ENCODE results near the gene PTOV1.

PTOV1 gene

DNA sequence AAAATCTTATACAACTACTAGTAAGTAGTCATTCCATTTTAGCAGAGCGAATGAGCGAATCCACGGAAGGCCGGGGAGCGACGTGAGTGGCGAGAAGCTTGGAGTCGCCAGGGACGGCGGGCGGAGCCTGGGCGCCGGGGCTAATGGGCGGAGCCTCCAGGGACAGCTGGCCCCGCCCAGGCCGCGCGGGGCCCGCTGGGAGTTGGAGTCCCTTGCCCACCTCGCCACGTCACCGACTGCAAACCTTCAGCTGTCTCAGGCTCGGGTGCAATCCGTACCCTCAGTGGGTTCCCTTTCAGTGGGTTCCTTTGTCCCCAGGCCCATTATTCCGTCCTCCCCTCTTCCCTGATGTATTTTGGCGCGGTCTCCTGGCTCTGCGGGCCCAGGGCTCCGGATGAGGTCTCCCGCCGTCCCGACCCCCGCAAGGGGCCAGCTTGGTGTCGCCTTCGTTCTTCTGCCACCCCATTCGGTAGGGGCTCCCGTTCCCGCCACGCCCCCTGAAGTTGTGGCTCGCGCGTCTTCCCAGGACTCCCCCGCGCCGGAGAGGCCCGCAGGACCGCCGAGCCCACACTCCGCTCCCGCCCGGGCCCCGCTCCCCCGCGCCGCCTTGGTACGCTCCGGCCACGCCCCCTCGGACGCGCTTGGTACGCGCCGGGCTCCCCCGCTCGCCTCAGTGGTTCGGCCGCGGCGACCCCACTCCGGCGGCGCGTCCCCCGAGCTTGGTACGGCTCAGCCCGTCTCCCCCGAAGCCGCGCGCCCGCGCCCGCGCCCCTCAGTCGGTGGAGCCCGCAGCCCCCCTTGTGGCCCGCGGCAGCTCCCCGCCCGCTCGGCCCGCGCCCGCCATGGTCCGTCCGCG lies at the start of gene PTOV1:
Gene PTOV1, plus strand, starts transcription at position 673 of the 856 bp plus-strand sequence.
- TF ChIP-seq GATA3 (IDR thresholded peaks at IDR 0.05; ENCODE audit: low read depth, low read length): no peak
- TF ChIP-seq GATA2 (IDR thresholded peaks at IDR 0.05; ENCODE audit: low read depth, low read length): no peak

- TF ChIP-seq GATA2 (IDR thresholded peaks at IDR 0.05; ENCODE audit: low read depth, low read length) (no peak), GATA3 (IDR thresholded peaks at IDR 0.05; ENCODE audit: low read depth, low read length) (no peak)
These were observed 49.5 kb upstream of the PTOV1 start for GRCh38 chr19:49801401-49801888.

- TF ChIP-seq GATA3 (IDR thresholded peaks at IDR 0.05; ENCODE audit: low read depth, low read length): no peak
These were observed 48.8 kb upstream of the PTOV1 start for GRCh38 chr19:49801966-49802661.

DNA sequence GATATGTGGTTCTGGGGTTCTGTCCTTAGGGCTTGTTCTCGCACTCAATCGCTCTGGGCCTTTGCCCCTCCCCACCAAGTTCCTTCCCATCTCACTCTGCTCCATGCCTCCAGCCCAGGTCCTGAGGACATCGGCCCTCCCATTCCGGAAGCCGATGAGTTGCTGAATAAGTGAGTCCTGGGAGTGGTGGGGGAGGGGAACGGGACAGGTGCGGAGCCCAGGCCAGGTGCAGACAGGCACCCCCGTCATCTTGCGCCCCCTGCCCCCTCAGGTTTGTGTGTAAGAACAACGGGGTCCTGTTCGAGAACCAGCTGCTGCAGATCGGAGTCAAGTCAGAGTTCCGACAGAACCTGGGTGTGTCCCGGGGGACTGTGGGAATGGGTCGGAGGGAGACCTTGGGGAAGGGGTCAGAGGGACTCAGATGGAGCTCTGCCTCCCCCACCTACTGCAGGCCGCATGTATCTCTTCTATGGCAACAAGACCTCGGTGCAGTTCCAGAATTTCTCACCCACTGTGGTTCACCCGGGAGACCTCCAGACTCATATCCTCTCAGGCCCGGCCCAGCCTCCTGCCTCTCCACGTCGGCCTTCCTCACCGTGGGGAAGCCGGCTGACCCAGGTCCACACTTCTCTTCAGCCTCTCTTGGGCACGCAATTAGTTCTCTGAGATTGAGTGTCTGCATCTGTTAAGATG lies 48.0 kb upstream of the PTOV1 start:
- TF ChIP-seq GATA2 (IDR thresholded peaks at IDR 0.05; ENCODE audit: low read depth, low read length) (no peak), GATA3 (IDR thresholded peaks at IDR 0.05; ENCODE audit: low read depth, low read length) (no peak)

GRCh38 chr19:49803529-49803856 lies 47.5 kb upstream of the PTOV1 start:
- TF ChIP-seq GATA2 (IDR thresholded peaks at IDR 0.05; ENCODE audit: low read depth, low read length) (no peak), GATA3 (IDR thresholded peaks at IDR 0.05; ENCODE audit: low read depth, low read length) (no peak)

DNA sequence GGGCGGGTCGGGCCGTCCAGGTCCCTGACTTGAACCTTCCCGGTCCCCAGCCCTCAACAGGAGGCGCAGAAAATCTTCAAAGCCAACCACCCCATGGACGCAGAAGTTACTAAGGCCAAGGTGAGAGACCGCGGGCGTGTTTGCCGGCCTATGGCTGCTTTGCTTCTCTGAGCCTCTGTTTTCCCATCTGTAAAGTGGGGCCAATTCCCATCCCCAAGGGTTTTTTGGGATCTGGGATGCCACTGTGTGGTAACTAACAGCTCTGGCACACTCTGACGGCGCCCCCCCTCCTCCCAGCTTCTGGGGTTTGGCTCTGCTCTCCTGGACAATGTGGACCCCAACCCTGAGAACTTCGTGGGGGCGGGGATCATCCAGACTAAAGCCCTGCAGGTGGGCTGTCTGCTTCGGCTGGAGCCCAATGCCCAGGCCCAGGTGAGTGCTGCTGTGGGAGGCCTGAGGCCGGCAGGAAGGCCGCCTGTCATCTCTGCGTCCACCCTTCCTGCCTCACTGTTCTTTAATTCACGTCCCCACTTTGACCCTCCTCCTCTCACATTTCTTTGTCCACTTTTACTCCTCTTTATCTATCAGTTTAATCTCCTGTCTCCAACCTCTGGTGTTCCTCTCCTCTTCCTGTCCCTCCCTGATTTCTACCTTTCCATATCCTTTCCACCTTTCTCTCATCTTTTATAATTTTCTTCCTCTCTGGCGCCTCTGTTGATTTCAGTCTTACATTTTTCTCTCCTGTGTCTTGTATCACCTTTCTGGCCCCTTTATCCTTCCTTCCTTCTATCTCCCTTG lies 44.9 kb upstream of the PTOV1 start:
- no peak for TF ChIP-seq GATA3 (IDR thresholded peaks at IDR 0.05; ENCODE audit: low read depth, low read length)

DNA sequence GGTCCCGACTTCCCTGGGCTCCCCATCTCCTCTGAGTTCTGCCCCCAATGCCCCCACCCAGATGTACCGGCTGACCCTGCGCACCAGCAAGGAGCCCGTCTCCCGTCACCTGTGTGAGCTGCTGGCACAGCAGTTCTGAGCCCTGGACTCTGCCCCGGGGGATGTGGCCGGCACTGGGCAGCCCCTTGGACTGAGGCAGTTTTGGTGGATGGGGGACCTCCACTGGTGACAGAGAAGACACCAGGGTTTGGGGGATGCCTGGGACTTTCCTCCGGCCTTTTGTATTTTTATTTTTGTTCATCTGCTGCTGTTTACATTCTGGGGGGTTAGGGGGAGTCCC lies 44.4 kb upstream of the PTOV1 start:
- TF ChIP-seq GATA3 (IDR thresholded peaks at IDR 0.05; ENCODE audit: low read depth, low read length): no peak
- no peak for TF ChIP-seq GATA2 (IDR thresholded peaks at IDR 0.05; ENCODE audit: low read depth, low read length)

GRCh38 chr19:49807058-49807903 lies 43.7 kb upstream of the PTOV1 start:
- TF ChIP-seq GATA3 (IDR thresholded peaks at IDR 0.05; ENCODE audit: low read depth, low read length) (no peak), GATA2 (IDR thresholded peaks at IDR 0.05; ENCODE audit: low read depth, low read length) (no peak)

- TF ChIP-seq GATA3 (IDR thresholded peaks at IDR 0.05; ENCODE audit: low read depth, low read length) (no peak), GATA2 (IDR thresholded peaks at IDR 0.05; ENCODE audit: low read depth, low read length) (no peak)
These were observed 42.9 kb upstream of the PTOV1 start for GRCh38 chr19:49807904-49808675.

DNA sequence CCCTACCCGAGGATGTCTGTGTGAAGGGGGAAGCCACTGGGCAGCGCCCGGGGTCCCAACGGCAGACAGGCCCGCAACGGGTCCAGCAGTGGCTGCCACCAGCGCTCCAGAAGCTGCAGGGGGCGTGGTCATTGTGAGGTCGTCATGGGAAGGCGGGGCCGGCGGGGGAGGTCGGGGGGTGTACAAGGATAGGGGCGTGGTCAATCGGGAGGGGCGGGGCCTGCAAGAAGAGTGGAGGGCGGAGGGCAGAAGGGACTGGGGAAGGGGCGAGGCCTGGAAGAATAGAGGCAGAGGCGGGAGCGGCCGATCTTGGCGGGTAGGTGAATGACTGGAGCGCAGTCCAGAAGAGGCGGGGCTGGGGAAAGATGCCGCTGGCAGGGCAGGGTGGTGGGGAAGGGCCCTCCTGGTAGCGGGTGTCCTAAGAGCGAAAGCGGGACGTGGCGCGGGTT lies 42.2 kb upstream of the PTOV1 start:
- TF ChIP-seq GATA2 (IDR thresholded peaks at IDR 0.05; ENCODE audit: low read depth, low read length): no peak
- TF ChIP-seq GATA3 (IDR thresholded peaks at IDR 0.05; ENCODE audit: low read depth, low read length): no peak

DNA sequence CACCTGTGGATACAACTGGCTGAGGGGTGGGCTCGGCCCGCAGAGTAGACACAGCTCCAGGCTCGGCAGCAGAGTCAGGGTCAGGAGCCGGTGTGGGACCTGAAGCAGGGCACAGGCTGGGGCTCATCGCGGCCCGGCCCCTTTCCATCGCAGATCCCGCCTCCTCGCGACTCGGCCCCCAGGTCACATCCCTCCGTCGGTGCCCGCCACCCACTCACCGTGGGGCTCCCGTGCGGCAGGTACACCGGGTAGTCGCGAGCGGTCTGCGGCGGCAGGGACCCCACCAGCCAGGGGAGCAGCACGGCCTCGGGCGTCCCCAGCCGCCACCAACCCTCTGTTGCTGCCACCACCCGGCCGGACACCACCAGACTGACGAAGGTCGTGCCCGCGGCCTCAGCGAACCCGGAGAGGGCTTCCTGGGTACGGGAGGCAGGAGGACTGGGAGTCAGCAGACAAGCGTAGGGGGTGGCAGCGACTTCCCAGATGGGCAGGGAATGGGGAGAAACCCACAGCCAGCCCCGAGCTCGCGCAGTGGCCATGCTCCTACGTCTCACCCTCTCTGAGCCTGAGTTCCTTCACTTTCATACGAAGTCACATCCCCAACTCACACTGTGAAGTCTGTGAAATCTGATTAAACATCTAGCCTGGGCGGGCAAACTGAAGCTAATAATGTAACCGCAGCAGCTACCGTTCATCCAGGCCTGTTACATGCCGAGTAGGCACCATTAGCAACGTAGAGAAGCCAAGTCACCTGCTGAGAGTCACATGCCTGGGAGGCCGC lies 41.6 kb upstream of the PTOV1 start:
- no peak for TF ChIP-seq GATA2 (IDR thresholded peaks at IDR 0.05; ENCODE audit: low read depth, low read length)
- TF ChIP-seq GATA3 (IDR thresholded peaks at IDR 0.05; ENCODE audit: low read depth, low read length): no peak

DNA sequence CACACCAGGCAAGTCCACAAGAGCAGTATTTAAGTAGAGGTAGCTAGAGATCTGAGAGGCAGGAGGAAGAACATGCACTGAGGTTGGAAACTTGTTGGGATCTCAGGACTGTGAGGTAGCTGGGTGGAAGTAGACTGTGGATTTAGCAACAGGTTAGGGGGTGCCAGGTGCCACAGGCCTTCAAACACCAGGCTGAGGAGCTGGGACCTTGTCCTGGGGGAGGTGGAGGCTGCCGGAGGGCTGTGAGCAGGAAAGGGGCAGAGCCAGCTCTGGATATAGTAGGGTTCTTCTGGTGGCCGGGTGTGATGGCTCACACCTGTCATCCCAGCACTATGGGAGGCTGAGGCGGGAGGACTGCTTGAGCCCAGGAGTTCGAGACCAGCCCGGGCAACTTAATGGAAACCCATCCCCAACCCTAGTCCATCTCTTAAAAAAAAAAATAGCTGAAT lies 41.0 kb upstream of the PTOV1 start:
- TF ChIP-seq GATA2 (IDR thresholded peaks at IDR 0.05; ENCODE audit: low read depth, low read length): no peak
- no peak for TF ChIP-seq GATA3 (IDR thresholded peaks at IDR 0.05; ENCODE audit: low read depth, low read length)

Data from SH-SY5Y (cell line).